Lower leg skin (tissue), 4 donors: ENCODE measurements around the gene TNFRSF13B. TPM values are rescaled to one million over a fixed set of nuclear protein-coding genes. Genes with fewer than 3 reads are reported as not detected.

Source experiments
- DNase-seq, 2 donors: peaks; one replicate each; pipeline ENCODE4 v3.0.0-alpha.2; 2019; ENCODE audit warnings: low spot score in 2 of 2
- H3K4me3 ChIP-seq: fragments of 200-600 bp; sonication (generic); 2 replicates; pipeline ENCODE4 v1.5.1; 2017; ENCODE audit warnings: mild to moderate bottlenecking, low read depth; ENCODE audit not compliant: poor library complexity, severe bottlenecking
- POLR2A ChIP-seq, 2 donors: fragments of 450-650 bp; IDR thresholded peaks; one replicate each; pipeline ENCODE4 v1.6.1; 2016 to 2017; ENCODE audit warnings: antibody characterized with exemption in 2 of 2, mild to moderate bottlenecking in 1 of 2, moderate library complexity in 1 of 2
- WGBS, 2 donors: methylation state at CpG; one replicate each; pipeline ENCODE4 v1.1.5; 2018; 5-methylcytosine and 5-hydroxymethylcytosine counted together
- intact Hi-C: fragments of 100-400 bp; cut with DNase I; formaldehyde crosslinking; loops from one replicate; pipeline ENCODE4 v1.15.0; 2023; ENCODE audit warnings: low total_unique reads
- total RNA-seq, 4 donors: library from RNA; depleted of rRNA; stranded (reverse); fragments of >200 nt; gene quantifications; one replicate each; pipeline ENCODE4 v1.1.0, GENCODE V29; 2016
- TF ChIP-seq, protein P1 (sequence below), 3 donors: fragments of 450-650 bp; IDR thresholded peaks; one replicate each; pipeline ENCODE4 v1.5.1; 2016; ENCODE audit warnings: antibody characterized with exemption in 3 of 3, mild to moderate bottlenecking in 3 of 3, moderate library complexity in 2 of 3

The TNFRSF13B gene
- total RNA-seq, 4 donors from 2014 or later = not detected

DNA sequence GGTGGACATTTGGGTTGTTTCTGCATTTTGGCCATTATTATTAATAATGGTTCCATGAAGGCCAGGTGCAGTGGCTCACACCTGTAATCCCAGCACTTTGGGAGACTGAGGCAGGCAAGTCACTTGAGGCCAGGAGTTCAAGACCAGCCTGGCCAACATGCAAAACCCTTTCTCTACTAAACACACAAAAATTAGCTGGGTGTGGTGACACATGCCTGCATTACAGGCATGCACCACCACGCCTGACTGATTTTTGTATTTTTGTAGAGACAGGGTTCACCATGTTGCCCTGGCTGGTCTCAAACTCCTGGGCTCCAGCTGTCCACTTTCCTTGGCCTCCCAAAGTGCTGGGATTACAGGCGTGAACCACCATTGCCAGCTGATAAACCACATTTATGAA is 58.5 kb downstream of the TNFRSF13B start:
- WGBS, 2 donors = 89 to 90% methylated on average over 2 of the region's 2 CpGs
- intact Hi-C loops = no loop called here
- no peak overlapping the region for H3K4me3 ChIP-seq
- no peak for TF ChIP-seq POLR2A (IDR thresholded peaks at IDR 0.05)
- TF ChIP-seq, protein P1, sequence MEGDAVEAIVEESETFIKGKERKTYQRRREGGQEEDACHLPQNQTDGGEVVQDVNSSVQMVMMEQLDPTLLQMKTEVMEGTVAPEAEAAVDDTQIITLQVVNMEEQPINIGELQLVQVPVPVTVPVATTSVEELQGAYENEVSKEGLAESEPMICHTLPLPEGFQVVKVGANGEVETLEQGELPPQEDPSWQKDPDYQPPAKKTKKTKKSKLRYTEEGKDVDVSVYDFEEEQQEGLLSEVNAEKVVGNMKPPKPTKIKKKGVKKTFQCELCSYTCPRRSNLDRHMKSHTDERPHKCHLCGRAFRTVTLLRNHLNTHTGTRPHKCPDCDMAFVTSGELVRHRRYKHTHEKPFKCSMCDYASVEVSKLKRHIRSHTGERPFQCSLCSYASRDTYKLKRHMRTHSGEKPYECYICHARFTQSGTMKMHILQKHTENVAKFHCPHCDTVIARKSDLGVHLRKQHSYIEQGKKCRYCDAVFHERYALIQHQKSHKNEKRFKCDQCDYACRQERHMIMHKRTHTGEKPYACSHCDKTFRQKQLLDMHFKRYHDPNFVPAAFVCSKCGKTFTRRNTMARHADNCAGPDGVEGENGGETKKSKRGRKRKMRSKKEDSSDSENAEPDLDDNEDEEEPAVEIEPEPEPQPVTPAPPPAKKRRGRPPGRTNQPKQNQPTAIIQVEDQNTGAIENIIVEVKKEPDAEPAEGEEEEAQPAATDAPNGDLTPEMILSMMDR (IDR thresholded peaks at IDR 0.05) = no peak
- no peak for DNase-seq

DNA sequence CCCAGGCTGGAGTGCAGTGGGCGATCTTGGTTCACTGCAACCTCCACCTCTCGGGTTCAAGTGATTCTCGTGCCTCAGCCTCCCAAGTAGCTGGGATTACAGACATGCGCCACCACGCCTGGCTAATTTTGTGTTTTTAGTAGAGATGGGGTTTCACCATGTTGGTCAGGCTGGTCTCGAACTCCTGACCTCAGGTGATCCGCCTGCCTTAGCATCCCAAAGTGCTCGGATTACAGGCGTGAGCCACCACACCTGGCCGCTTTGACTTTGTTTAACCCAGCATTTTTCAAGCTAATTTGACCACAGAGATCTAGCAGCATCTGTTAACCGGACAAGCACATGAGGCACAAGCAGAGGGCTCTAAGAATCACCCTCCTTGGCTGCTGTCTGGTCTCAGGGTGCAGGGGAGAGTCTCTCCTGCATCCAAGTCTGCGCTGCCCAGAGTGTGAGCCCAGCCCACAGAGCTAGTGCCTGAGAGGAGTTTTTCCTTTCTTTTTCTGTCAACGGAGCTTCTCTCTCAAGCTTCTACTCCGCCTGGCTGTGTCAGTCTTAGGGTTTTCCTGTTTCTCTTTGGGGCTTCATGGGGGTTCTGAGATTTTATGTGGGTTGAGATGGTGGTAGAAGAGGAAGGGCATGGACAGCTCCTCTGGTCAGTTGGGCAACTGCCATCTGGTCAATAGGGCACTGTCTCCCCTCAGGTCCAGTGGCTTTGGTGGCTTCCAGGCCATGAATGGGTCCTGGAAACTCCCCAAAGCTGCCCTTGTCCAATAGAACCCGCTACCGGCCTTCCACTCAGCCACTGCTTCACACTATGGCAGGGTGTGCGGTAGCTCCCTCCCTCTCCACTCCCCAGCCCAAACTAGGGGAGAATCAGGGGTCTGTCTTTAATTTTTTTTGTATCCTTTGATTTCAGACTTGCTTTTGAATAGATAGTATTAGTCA is 59.6 kb downstream of the TNFRSF13B start:
- DNase-seq = peak in 1 of 2 donors; percentile 32
- intact Hi-C loops = no loop called here
- no peak overlapping the region for H3K4me3 ChIP-seq
- WGBS, 2 donors = 89% methylated on average over 17 of the region's 17 CpGs
- TF ChIP-seq, protein P1 (IDR thresholded peaks at IDR 0.05) = no peak
- no peak for TF ChIP-seq POLR2A (IDR thresholded peaks at IDR 0.05)

DNA sequence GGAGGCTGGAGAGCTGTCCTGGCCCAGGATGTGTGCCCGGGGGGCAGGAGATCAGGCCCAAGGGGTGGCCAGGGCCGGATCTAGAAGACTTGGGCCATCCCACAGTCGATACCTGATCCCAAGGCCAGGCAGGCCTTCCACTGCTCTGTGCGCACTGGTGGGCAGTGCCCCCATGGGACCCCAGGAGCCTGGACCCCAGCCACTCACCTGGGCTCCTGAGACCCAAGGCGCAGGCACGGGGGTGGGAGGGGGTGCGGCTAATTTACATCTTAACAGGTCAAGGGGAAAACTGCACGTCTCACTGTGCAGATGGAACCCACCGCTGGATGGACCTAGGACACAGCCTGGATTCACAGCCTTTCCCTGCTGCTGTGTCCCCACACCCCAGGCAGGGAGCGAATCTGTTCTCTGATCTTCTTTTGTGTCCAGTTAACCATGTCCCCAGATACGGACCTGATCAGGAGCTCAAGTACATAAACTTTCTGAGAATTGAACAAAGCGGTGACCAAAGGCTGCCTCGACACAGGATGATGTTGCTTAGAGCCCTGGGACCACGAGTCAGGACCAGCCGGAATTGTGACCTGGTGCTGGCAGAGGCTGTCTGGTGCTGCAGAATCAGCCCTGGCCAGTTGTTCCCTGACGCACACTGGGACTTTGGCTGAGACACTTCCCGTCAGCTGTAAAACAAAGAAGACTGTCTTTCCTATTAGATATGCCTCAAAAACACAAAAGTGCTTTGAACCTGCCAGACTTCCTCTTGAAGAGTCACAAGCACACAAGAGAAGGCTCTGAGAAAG is 60.6 kb downstream of the TNFRSF13B start:
- DNase-seq = peak in 1 of 2 donors; percentile 77
- no peak overlapping the region for H3K4me3 ChIP-seq
- intact Hi-C loops = no loop called here
- TF ChIP-seq POLR2A (IDR thresholded peaks at IDR 0.05) = no peak
- TF ChIP-seq, protein P1 (IDR thresholded peaks at IDR 0.05) = no peak
- WGBS, 2 donors = 82 to 84% methylated on average over 15 to 17 of the region's 17 CpGs

DNA sequence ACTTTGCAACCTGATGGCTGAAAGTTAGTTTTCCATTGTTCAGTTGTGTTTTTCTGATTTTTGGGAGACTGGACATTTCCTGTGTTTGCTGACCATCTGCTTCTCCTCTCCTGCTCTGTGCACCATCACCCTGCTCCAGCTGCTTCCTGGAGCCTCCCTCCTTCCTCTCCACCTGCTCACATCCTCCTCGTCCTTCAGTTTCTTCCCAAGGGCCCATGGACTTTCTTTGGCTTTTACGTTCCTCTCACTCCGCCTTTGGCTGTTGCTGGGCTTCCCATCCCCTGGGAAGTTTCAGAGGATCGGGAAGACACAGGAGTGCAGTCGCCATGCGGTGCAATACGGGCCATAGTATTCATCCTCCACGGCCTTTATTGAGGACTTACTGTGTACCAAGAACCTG is 61.6 kb downstream of the TNFRSF13B start:
- WGBS, 2 donors = 73 to 79% methylated on average over 8 of the region's 8 CpGs
- H3K4me3 ChIP-seq = no peak overlapping the region
- TF ChIP-seq, protein P1 (IDR thresholded peaks at IDR 0.05) = no peak
- TF ChIP-seq POLR2A (IDR thresholded peaks at IDR 0.05) = no peak
- DNase-seq = peak in 1 of 2 donors; percentile 43
- intact Hi-C loops = no loop called here

DNA sequence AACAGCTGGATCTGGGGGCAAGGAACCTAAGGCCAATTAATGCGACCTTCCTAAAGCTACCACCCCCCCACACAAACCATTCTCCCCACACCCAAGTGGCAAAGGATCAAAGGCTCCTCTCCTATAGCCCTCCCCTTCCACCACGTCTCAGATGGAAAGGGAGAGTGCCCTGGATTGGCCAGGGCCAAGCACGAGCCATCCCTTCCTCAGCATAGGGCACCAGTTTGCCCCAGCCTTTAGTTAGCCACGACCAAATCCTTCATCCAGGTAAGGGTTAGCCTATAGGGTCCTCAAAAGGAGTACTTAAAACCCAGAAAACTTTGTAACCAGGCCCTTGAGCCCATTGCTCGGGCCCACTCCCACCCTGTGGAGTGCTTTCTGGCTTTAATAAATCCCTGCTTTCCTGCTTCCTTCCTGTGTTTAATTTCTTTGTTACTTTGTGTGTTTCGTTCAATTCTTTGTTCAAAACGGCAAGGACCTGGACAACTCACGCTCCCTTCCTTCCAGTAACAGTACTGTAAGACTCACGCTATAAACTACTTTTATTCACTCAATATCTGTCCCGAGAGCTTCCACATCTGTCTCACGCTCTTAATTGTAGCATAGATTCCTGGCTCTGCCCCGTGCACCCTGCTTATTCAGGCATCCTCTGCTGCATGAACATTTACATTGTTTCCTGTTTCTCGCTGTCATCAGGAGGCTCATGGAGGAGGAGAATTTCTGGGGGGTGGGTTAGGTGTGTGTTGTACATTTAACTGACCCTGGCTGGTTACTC is 62.3 kb downstream of the TNFRSF13B start:
- no peak overlapping the region for H3K4me3 ChIP-seq
- TF ChIP-seq, protein P1 (IDR thresholded peaks at IDR 0.05) = no peak
- no peak for TF ChIP-seq POLR2A (IDR thresholded peaks at IDR 0.05)
- intact Hi-C loops = no loop called here
- 61 to 69% methylated on average over 11 to 13 of the region's 13 CpGs for WGBS, 2 donors
- peak in 1 of 2 donors; percentile 45 for DNase-seq
